COR-L47 (cell line): ENCODE results near the gene ZNF317.
A peak's percentile ranks its signal among the peaks of the same experiment; 100 is the strongest.
"Not testable (repeated sequence)": the region's sequence is repeated elsewhere in the genome, so short reads cannot be mapped to it uniquely, and the experiment has no call there.

Experiments
- DNase-seq: peaks from one replicate; lab custom pipeline; 2025; lab: John Stamatoyannopoulos, UW

Gene ZNF317

GRCh38 chr19:9175326-9175725 lies 35.1 kb downstream of the ZNF317 start:
- DNase-seq: no peak

- DNase-seq: no peak
Observed at GRCh38 chr19:9178901-9179300, 38.7 kb downstream of the ZNF317 start, which contains the start of gene OR7D2. Gene OR7D2, plus strand, starts transcription at chr19:9178979. Its CDS starts 6,803 bp downstream, at chr19:9185782.

GRCh38 chr19:9183000-9183399 lies 42.8 kb downstream of the ZNF317 start:
- DNase-seq: no peak

- DNase-seq: no peak
Observed at GRCh38 chr19:9187191-9187590, 47.0 kb downstream of the ZNF317 start.

GRCh38 chr19:9189535-9189934 lies 49.3 kb downstream of the ZNF317 start:
- no peak for DNase-seq

- DNase-seq: not testable (repeated sequence)
Observed at GRCh38 chr19:9198044-9198443, 57.8 kb downstream of the ZNF317 start.

GRCh38 chr19:9205501-9206113 lies 65.4 kb downstream of the ZNF317 start:
- peak; percentile 44 for DNase-seq
